Activated CD4-positive, alpha-beta T cell treated with anti-CD3 and anti-CD28 coated beads for 1 hour (primary cell): ENCODE measurements around the gene SSR1.
"Not testable (repeated sequence)": the region's sequence is repeated elsewhere in the genome, so short reads cannot be mapped to it uniquely, and the experiment has no call there.

Experiments
- DNase-seq: peaks from one replicate; pipeline ENCODE4 v3.0.0-alpha.2; 2020

SSR1 gene

DNA sequence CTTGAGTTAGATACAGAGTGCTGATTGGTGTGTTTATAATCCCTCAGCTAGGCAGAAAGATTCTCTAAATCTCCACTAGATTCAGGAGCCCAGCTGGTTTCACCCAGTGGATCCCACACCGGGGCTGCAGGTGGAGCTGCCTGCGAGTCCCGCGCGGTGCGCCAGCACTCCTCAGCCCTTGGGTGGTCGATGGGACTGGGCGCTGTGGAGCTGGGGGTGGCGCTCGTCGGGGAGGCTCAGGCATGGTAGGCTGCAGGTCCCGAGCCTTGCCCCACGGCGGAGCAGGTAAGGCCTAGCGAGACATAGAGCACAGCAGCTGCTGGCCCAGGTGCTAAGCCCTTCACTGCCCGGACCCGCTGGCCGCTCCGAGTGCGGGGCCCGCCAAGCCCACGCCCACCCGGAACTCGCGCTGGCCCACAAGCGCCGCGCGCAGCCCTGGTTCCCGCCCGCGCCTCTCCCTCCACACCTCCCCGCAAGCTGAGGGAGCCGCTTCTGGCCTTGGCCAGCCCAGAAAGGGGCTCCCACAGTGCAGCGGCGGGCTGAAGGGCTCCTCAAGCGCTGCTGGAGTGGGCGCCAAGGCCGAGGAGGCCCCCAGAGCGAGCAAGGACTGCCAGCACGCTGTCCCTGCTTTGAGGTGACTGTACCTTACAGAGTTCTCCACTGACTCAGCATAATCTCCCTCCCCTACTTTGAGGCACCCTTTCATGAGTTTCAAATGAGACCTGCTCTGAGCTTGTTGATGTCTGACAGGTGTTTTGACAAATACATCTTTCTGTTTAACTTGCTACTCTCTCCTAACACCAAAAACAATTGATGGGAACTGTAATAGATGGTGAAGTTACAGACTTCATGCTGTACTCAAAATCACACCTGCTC, 3.9 kb upstream of the SSR1 start:
- no peak for DNase-seq

- no peak for DNase-seq
Observed at GRCh38 chr6:7315948-7316365, 3.0 kb upstream of the SSR1 start.

DNA sequence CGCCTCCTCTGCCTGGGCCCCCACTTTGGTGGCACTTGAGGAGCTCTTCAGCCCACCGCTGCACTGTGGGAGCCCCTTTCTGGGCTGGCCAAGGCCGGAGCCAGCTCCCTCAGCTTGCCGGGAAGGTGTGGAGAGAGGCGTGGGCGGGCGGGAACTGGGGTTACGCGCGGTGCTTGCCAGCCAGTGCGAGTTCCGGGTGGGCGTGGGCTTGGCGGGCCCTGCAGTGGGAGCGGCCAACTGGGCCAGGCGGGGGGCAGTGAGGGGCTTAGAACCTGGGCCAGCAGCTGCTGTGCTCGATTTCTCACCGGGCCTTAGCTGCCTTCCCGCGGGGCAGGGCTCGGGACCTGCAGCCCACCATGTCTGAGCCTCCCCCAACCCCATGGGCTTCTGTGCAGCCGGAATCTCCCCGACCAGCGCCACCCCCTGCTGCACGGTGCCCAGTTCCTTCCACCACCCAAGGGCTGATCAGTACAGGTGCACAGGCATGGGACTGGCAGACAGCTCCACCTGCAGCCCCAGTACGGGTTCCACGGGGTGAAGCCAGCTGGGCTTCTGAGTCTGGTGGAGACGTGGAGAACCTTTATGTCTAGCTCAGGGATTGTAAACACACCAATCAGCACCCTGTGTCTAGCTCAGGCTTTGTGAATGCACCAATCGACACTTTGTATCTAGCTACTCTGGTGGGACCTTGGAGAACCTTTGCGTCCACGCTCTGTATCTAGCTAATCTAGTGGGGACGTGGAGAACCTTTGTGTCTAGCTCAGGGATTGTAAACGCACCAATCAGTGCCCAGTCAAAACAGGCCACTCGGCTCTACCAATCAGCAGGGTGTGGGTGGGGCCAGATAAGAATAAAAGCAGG, 2.3 kb upstream of the SSR1 start:
- not testable (repeated sequence) for DNase-seq

GRCh38 chr6:7314414-7314813, 1.4 kb upstream of the SSR1 start:
- DNase-seq = no peak

DNA sequence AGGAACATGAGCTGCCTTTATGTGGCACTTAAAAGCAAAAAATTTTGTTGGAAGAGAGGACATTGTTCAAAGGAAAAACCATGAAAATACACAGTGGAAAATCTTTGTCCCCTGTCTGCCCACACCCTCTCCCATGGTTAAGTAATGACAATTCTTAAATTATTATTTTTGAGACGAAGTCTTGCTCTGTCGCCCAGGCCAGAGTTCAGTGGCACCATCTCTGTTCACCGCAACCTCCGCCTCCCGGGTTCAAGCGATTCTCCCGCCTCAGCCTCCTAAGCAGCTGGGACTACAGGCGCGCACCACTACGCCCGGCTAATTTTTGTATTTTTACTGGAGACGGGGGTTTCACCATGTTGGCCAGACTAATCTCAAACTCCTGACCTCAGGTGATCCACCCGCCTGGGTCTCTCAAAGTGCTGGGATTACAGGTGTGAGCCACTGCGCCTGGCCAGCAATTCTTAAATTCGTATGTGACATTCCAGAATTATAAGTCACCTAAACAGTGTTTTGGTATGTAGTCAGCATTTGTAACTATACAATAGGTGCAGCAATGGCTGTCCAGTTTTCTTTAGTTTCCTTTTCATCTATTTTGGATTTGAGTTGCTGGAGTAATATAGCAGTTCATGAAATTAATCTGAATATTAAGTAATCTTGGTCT, 636 bp upstream of the SSR1 start:
- DNase-seq = no peak

GRCh38 chr6:7311917-7312615, 933 bp downstream of the SSR1 start:
- DNase-seq = no peak

GRCh38 chr6:7311176-7311575, 1.8 kb downstream of the SSR1 start:
- DNase-seq = no peak

GRCh38 chr6:7309050-7309449, 3.9 kb downstream of the SSR1 start:
- no peak for DNase-seq

DNA sequence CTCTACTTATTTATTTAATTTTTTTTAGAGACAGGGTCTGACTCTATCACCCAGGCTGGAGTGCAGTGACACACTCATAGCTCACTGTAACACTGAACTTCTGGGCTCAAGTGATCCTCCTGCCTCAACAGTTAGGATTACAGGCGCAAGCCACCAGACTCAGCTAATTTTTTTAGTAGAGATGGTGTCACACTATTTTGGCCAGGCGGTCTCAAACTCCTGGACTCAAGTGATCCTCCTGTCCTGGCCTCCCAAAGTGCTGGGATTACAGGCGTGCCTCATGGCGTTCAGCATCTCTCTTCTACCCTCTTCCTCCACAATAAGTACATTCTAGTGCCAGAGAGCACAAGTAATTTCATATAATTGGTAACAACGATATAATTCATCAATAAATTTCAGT, 5.5 kb downstream of the SSR1 start:
- no peak for DNase-seq

DNA sequence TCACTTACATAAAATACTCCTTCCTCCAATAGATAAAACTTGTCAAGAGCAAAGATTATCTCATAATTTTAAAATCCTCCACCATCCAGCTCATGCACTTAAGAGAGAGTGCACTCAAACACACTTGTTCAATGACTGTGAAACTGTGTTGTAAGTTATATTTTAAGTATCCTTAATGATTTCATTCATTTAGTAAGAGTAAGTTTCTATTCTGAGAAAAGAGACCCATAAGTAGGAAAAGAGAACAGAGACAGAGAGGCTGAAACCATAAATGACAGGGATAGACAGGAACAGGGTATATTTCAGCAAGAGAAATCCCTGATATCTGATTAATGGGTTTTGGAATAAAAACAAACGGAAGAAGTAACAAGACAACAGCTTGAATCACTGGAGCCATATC, 8.2 kb downstream of the SSR1 start:
- DNase-seq = no peak

DNA sequence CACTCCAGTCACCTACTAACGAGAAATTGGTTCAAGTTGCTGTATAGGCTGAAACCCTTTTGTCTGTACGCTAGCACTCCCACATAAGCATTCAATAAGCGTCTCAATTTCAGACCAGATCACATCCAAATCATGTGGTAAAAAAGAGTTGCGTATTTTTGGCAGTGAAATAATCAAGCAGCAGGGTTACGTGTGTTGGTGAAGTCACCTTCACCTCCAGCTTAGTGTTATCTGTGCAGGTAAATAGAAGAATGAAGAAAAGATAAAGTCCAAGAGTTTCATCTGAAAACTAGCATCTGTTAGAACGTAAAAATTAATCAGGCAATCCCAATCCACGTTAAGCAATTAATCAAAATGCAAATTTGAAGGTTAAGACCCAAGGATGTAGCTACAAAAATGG, 11.3 kb downstream of the SSR1 start:
- no peak for DNase-seq

- DNase-seq = no peak
Observed at GRCh38 chr6:7300926-7301325, 12.1 kb downstream of the SSR1 start.

DNA sequence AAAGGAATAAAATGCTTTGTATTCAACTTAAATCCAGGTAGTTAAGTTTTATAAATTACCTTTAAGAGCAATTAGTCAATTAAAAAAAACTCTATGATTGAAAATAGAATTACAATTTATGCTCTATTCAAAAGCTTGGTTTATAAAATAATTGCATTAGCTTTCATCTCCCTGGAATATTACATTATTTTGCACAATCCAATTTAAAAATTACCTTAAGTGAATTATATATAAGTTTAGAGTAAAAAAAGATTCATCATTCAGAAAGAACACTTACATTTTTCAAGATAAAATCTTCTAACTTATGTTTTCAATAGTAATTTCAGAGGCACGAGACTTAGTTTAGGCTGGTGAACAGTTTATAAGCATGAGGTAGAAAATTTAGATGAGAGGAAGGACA, 14.9 kb downstream of the SSR1 start:
- no peak for DNase-seq

DNA sequence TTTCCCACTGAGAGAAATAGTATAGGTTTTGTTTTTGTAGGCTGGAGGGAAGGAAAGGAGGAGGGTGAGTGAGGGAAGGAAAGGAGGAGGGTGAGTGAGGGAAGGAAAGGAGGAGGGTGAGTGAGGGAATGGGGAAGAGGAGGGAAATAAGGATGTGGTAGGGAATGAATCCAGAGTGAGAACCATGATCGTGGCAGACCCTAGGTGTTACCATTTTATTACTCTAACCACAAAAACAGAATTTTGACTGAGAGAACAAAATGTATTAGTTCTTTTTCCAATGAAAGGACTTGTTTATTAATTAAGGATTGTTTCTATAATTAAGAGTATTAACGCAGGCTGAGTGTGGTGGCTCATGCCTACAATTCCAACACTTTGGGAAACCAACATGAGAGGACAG, 16.4 kb downstream of the SSR1 start:
- no peak for DNase-seq

DNA sequence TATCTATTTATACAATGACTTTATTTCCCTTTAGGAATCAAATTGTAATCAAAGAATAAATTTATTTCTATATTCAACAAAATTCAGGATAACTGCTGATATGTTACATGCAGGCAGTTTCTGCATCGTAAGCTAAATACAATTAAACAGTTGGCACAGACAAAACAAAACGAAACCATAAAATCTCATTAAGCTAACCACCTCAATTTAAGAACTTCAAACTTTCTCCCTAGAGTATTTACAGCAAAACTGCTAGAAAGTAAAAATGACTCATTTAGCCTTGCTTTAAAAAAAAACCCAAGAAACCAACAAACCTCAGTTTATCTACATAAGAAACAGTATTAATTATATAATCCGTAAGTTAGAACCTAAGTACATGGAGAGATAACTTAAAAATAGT, 17.1 kb downstream of the SSR1 start:
- no peak for DNase-seq

- DNase-seq = no peak
Observed at GRCh38 chr6:7292596-7293255, 20.3 kb downstream of the SSR1 start.

DNA sequence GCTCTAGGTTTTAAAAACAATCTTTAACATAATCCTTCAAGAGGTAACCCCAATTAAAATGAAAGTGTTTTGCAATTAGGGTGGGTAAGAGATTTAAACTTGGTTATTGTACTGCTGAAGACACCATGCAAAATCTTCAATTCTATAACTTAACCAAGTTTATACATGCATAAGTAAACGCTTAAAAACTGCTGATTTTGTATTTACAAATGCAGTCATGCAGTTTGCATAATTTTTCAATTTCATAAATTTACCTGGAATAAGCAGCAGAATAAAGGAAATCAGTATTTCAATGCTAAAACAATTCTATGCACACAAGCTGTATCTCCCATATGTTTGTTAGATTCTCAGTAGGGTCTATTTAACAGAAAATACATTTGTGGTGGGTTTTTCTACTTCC, 22.9 kb downstream of the SSR1 start:
- no peak for DNase-seq

DNA sequence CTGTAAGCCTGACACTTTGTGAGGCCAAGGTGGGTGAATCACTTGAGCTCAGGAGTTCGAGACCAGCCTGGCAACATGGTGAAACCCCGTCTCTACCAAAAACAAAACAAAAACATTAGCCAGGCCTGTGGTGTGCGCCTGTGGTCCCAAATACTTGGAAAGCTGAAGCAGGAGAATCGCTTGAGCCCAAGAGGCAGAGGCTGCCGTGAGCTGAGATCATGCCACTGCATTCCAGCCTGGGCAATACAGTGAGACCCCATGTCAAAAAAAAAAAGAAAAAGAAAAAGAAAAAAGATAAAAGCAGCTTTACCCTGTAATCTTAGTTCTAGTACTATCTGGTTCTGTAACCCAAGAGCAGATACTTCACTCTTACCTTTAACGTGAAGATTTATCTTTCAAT, 27.6 kb downstream of the SSR1 start:
- no peak for DNase-seq

DNA sequence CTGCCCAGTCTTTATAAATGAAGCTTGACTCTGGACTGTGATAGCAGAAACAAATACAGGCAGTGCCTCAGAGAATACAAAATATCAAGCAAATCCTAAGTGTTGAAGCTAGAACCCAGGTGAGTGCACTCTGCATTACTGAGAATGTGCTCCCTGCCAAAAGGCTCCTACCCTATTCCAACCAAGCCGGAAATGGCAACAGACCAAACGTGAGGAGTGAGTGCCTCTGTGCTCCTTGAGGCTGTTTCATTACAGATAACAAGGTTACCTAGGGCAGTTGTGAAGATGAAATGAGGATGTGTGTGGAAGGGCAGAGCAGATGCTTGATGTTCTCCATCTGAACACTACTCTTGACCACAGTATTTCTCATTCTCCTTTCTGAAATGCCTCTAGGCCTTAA, 29.3 kb downstream of the SSR1 start:
- DNase-seq = no peak

- no peak for DNase-seq
Observed at GRCh38 chr6:7282097-7282906, 30.7 kb downstream of the SSR1 start.

GRCh38 chr6:7276199-7276524, 36.8 kb downstream of the SSR1 start:
- DNase-seq = no peak

- DNase-seq = not testable (repeated sequence)
Observed at GRCh38 chr6:7274525-7274924, 38.5 kb downstream of the SSR1 start.
